Measurements from ENCODE around the gene LY6G5B. TPM values are rescaled to one million over a fixed set of nuclear protein-coding genes. Genes with fewer than 3 reads are reported as not detected.

Gene LY6G5B
- total RNA-seq, 1 donor from 2014 or later, result 2.6 TPM

GRCh38 chr6:31663126-31663960, 6.4 kb upstream of the LY6G5B start:
- no peak for ATAC-seq

- ATAC-seq, result peak; percentile 4
Measured at GRCh38 chr6:31663961-31664789, 5.6 kb upstream of the LY6G5B start.

DNA sequence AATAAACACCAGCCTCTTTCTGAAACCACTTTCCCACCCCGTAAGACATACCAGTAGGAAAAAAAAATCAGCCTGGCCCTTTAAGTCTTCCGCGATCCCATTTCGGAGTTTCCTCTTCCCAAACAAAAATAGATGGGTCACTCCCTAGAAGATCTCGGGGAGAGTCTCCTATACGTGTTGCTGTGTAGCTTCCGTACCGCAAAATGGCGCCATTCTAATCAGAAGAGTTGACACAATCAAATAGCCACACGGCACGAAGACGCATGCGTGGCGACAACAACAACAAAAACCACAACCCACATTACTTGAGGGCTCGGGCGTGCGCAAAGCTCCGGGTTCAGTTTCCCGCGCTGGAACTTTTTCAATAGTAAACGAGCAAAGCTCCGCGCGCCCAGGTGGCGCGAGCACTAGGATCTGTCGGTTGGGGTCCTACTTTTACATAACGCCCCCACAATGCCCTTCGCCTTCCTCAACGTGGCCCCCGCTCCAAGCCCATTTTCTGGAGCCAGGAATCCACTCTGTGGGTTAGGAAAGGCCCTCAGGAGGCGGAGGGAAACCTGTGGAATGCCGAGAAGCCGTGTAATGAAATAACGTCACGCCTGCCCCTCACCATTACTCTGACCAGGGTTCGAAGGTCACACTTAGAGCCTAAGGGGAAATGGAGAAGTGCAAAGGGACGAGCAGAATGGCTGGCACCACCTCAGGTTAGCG, 4.8 kb upstream of the LY6G5B start, which contains the start of gene GPANK1:
GPANK1 (minus strand) TSS at position 208 of the 711 bp plus-strand sequence. CDS start 519 bp downstream, outside the sequence.
- peak; percentile 69 for ATAC-seq

DNA sequence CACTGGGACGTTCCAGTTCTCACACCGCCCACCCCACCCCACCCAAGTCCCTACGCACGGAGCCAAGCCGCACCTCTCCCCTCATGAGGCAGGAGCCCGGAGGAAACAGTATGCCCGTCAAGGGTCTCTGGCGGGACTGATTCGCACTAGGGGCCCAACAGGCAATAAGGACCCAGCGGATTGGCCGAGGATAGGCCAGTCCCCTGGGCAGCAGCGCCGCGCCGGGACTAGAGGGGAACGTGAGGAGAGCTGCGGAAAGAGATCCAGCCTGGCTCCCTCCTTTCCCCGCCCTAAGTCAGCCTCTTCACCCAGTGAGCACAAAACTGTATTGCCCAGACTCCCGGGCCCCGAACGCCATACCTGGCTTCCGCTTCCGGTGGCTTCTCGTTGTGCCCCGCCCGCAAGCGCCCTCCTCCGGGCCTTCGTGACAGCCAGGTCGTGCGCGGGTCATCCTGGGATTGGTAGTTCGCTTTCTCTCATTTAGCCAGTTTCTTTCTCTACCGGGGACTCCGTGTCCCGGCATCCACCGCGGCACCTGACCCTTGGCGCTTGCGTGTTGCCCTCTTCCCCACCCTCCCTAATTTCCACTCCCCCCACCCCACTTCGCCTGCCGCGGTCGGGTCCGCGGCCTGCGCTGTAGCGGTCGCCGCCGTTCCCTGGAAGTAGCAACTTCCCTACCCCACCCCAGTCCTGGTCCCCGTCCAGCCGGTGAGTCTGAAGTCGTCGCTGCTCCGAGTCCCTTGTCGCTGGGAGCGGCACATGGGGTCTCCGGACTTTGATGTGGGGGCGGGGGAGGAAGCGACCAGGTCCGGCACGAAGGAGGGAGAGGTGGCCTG, 4.1 kb upstream of the LY6G5B start, which contains the start of gene CSNK2B:
CSNK2B (plus strand) TSS at position 580 of the 836 bp plus-strand sequence. CDS start 752 bp downstream, outside the sequence.
- ATAC-seq, result peak; percentile 86

DNA sequence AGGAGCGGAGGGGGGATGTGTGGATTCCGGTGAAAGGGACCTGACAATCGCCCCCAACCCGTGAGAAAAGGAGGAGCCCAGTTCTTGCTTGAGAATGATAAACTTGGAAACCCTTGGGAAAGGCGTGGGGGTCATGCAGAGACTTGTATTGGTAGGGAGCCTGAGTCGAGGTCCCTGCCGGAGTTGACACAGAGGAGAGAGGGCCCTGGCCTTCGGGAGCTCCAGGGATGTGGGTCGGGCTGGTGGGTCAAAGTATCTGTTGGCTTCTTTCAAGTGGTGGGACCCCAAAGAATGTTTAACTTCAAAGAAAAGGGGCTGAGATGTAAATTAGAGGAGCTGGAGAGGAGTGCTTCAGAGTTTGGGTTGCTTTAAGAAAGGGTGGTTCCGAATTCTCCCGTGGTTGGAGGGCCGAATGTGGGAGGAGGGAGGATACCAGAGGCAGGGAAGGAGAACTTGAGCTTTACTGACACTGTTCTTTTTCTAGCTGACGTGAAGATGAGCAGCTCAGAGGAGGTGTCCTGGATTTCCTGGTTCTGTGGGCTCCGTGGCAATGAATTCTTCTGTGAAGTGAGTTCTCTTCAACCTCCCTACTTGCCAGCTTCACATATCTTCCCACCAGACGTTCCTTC, 3.3 kb upstream of the LY6G5B start:
- no peak for ATAC-seq

DNA sequence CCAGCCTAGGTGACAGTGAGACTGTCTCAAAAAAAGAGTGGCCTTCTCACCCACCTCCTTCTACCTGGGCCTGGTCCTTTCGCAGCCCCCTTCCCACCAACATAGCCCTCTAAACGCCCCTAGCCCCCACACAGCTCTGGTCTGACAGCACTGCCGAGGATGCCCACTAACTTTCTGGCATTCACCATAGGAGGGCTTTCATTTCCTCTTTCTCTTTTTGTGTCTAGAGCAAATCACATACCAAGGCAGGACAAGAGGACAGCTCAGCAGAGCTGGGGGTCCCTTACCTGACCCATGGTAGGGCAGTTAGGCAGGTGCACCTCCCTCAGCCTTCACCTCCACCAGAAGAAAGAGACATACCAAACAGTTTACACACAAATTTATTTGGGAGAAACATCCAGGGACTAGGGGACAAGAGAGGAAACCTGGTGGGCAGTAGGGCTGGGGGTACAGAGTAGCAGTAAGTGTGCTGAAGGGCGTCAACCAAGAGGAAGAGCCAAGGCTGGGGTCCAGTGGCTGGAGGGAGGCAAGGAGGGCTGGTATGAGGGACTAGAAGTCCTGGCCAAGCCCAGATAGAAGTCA, 6.6 kb downstream of the LY6G5B start:
- no peak for ATAC-seq

- no peak for ATAC-seq
Measured at GRCh38 chr6:31676904-31677303, 7.1 kb downstream of the LY6G5B start.

DNA sequence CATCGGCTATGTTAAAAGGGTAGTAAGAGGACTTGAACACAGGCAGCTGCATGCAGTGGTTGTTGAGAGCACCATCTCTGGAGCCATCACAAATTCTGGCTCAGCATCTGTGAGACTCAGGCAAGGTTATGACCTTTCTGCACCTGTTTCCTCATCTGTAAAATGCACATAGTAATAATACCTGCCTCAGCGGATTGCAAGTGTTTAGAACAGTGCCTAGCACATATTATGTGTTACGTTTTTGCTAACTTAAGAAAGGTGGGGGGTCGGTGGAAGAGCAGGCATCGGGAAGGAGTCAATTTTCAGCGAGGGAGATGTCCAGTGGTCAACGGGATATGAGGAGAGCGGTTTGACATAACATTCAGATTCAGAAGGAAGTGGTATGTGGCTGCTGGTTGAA, 8.2 kb downstream of the LY6G5B start:
- no peak for ATAC-seq

DNA sequence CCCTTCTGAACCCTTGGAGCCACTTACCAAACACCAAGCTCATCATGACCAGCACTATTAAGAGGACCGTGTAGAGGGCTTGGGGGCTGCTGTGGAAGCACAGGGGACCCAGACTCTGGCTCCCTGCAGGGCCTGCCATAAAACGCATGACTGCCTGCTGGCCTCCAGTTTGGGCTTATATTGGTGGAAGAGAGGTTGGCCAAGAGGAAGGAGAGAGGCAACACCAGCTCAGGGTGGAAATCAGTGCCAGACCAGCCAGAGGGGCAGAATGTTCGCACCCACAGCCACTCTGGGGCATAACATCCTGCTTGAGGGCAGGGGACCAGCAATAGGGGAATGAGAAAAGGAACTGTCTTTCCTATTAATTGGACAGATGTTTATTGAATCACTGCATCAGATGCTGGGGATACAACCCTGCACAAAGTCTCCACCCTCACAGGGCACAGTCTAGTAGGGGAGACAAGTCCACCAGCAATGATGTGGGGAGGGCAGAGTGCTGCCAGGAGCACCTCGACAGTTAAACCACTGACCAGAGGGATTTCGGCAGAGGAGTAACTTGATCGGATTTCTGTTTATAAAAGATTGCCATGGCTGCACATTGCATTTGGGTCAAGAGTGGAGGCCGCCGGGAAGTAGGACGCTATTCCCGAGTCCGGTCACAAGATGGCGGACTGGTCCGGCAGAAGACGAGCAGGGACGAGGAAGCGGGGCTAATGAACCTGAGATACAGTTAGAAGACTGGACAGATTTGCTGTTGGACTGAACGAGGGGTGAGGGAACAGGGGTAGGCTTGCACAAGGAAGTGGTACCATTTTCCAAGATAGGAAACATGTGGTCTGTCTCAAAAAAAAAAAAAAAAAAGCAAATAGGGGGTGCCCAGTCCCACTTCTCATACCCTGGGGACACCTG, 10.7 kb downstream of the LY6G5B start, which contains the start of gene LY6G5C:
LY6G5C (minus strand) TSS at position 842 of the 909 bp plus-strand sequence; CDS start at position 148, 694 bp downstream.
- ATAC-seq, result peak; percentile 78

GRCh38 chr6:31681135-31681671, 11.4 kb downstream of the LY6G5B start:
- ATAC-seq, result peak; percentile 39

- ATAC-seq, result no peak
Measured at GRCh38 chr6:31683591-31683990, 13.8 kb downstream of the LY6G5B start.

- no peak for ATAC-seq
Measured at GRCh38 chr6:31686483-31686882, 16.7 kb downstream of the LY6G5B start.

GRCh38 chr6:31687321-31687720, 17.5 kb downstream of the LY6G5B start:
- no peak for ATAC-seq

DNA sequence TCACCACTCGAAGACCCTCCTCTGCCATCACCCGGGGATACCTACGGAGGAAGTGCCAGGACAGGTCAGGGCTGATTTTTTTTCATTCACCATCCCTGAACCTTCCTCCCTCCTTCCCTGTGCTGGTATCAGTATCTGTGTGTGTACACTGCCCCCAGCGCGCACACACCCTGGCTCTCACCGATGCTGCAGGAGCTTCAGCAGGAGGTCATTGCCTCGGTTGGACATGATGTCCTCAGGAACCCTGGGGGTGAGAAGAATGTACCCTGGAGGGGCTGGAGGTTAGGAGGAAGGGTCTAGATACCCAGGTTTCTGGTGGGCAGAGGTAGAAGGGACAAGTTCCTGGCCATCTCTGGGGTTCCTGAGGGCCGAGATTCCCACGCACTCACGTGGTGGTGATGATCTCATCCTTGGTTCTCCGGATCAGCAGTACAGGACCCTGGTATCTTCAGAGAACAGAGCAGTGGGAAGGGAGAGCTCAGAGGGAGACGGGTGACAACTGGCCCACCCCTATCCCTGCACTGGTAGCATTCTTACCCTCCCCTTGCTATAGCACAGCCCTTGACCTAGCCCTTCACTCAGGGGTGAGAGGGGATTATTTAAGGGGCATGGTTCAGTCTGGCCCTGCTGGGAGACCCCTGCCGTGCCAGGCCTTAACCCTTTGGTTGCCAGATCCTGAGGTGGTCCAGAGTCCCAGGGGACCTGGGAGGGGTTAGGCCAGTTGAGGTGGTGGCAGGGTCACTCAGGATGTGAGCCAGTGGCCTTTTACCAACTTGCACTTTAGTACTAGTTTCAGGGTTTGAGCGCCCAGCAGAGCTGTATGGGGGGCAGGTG, 18.3 kb downstream of the LY6G5B start:
- no peak for ATAC-seq

GRCh38 chr6:31689249-31690110, 19.7 kb downstream of the LY6G5B start:
- no peak for ATAC-seq

DNA sequence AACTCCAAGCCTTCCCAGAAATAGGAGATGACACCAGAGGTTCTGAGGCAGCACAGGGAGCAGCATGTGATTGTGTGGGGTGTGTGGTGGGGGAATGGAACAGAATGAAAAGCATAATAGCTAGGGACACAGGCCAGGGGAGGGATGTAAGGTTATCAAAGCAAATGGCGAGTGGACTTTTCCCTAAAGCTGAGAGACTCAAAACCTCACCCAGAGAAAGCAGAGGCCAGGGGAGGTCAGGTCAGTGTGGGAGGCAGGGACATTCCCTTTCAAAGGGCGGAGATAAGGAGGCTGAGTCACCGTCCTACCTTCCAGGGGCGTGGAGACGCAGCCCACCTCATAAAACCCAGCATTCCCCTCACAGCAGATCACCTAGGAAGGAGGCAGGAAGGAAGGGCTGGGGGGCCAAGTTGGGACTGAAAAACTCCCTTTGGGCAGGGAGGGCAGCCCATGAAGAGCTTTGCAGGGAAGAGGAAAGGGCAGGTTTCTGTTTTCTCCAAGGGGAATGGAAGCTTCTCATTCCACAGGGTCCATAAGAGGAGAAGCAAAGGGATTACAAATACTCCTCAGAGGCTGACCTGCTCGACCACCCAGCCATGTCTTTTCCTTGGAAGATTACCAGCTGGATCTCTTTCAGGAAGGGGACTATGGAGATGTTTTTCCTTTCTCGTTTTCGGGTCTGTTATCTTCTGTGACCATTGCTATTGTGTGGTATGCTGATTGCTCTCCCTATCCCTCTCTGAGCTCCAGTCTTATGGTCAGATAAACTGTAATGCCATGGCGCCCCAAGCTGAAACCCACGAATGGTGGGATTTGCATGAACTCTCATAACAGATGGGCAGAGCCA, 20.7 kb downstream of the LY6G5B start:
- no peak for ATAC-seq
